ENCODE measurements around the gene BDH1.

Gene BDH1

GRCh38 chr3:197462808-197463207, 93.0 kb downstream of the BDH1 start:
- POLR2A ChIA-PET: interaction anchor here (0.7 kb wide), 1 partner anchor 13 kb away, joined by 3 read pairs; no protein-coding TSS in a partner anchor
- TF ChIP-seq CTCF (IDR thresholded peaks at IDR 0.05; ENCODE audit: insufficient read depth, low read length, missing control alignments): no peak
- no peak overlapping the region for H3K4me3 ChIP-seq (ENCODE audit: low read depth, low read length)
- no peak for DNase-seq (ENCODE audit: low read depth, low spot score)
- CTCF ChIA-PET: interaction anchor here (1.6 to 2.4 kb wide), 3 partner anchors 9 to 239 kb away, joined by 4 to 7 read pairs (median 6); no protein-coding TSS in a partner anchor

GRCh38 chr3:197460639-197461038, 95.1 kb downstream of the BDH1 start:
- H3K4me3 ChIP-seq (ENCODE audit: low read depth, low read length): no peak overlapping the region
- POLR2A ChIA-PET: no interaction called here
- DNase-seq (ENCODE audit: low read depth, low spot score): no peak
- CTCF ChIA-PET: no interaction called here
- TF ChIP-seq CTCF (IDR thresholded peaks at IDR 0.05; ENCODE audit: insufficient read depth, low read length, missing control alignments): no peak

- H3K4me3 ChIP-seq (ENCODE audit: low read depth, low read length): no peak overlapping the region
- TF ChIP-seq CTCF (IDR thresholded peaks at IDR 0.05; ENCODE audit: insufficient read depth, low read length, missing control alignments): no peak
- no peak for DNase-seq (ENCODE audit: low read depth, low spot score)
- ChIA-PET POLR2A (no interaction called here), CTCF (no interaction called here)
These were observed 95.8 kb downstream of the BDH1 start for GRCh38 chr3:197460002-197460401.
